ENCODE measurements around the gene ZNF385A.
A peak's percentile ranks its signal among the peaks of the same experiment; 100 is the strongest.

ZNF385A gene

GRCh38 chr12:54415221-54415929 lies 30.8 kb upstream of the ZNF385A start:
- DNase-seq: no peak

GRCh38 chr12:54413284-54414190 lies 29.0 kb upstream of the ZNF385A start:
- peak; percentile 85 for DNase-seq

GRCh38 chr12:54412786-54413185 lies 28.3 kb upstream of the ZNF385A start:
- DNase-seq: peak; percentile 45

GRCh38 chr12:54412348-54412747 lies 27.8 kb upstream of the ZNF385A start:
- no peak for DNase-seq

- peak; percentile 42 for DNase-seq
Measured at GRCh38 chr12:54411391-54412241, 27.1 kb upstream of the ZNF385A start.

GRCh38 chr12:54409267-54409666 lies 24.7 kb upstream of the ZNF385A start:
- no peak for DNase-seq

- DNase-seq: no peak
Measured at GRCh38 chr12:54407183-54407905, 22.8 kb upstream of the ZNF385A start.

GRCh38 chr12:54405573-54405972 lies 21.0 kb upstream of the ZNF385A start:
- no peak for DNase-seq

- no peak for DNase-seq
Measured at GRCh38 chr12:54405106-54405505, 20.6 kb upstream of the ZNF385A start.

GRCh38 chr12:54404061-54405004 lies 19.8 kb upstream of the ZNF385A start:
- DNase-seq: peak; percentile 56

- no peak for DNase-seq
Measured at GRCh38 chr12:54401119-54401518, 16.6 kb upstream of the ZNF385A start.

GRCh38 chr12:54398995-54399793 lies 14.7 kb upstream of the ZNF385A start:
- DNase-seq: peak; percentile 79

- DNase-seq: no peak
Measured at GRCh38 chr12:54398218-54398617, 13.7 kb upstream of the ZNF385A start.

GRCh38 chr12:54397157-54397556 lies 12.6 kb upstream of the ZNF385A start:
- no peak for DNase-seq

- no peak for DNase-seq
Measured at GRCh38 chr12:54395545-54395944, 11.0 kb upstream of the ZNF385A start.

GRCh38 chr12:54394986-54395385 lies 10.5 kb upstream of the ZNF385A start:
- no peak for DNase-seq

GRCh38 chr12:54394281-54394719 lies 9.8 kb upstream of the ZNF385A start:
- no peak for DNase-seq

GRCh38 chr12:54393743-54394142 lies 9.2 kb upstream of the ZNF385A start:
- no peak for DNase-seq

GRCh38 chr12:54393207-54393609 lies 8.7 kb upstream of the ZNF385A start:
- no peak for DNase-seq

Measured in central memory CD4-positive, alpha-beta T cell (primary cell).